Subcutaneous abdominal adipose tissue (tissue), 5 donors: ENCODE measurements around the gene TMTC2.

Experiments
- H3K27ac ChIP-seq: one replicate; pipeline ENCODE4 v1.7.0; 2013; ENCODE audit warnings: low read depth, mild to moderate bottlenecking, inconsistent platforms, low read length, moderate library complexity
- H3K27me3 ChIP-seq, 5 donors: one replicate each; pipeline ENCODE4 v1.7.0; 2013; ENCODE audit warnings: low read length in 5 of 5, inconsistent platforms in 1 of 5; ENCODE audit not compliant: control insufficient read depth in 5 of 5, insufficient read depth in 4 of 5
- H3K36me3 ChIP-seq, 5 donors: one replicate each; pipeline ENCODE4 v1.7.0; 2013; ENCODE audit warnings: low read length in 5 of 5; ENCODE audit not compliant: control insufficient read depth in 5 of 5, insufficient read depth in 5 of 5
- H3K4me1 ChIP-seq, 5 donors: one replicate each; pipeline ENCODE4 v1.7.0; 2013; ENCODE audit warnings: low read length in 5 of 5, mild to moderate bottlenecking in 3 of 5, moderate library complexity in 1 of 5; ENCODE audit not compliant: control insufficient read depth in 5 of 5, insufficient read depth in 5 of 5
- H3K4me3 ChIP-seq, 5 donors: one replicate each; pipeline ENCODE4 v1.7.0; 2013; ENCODE audit warnings: low read length in 5 of 5, low read depth in 1 of 5
- H3K9ac ChIP-seq, 5 donors: one replicate each; pipeline ENCODE4 v1.7.0; 2013; ENCODE audit warnings: low read length in 5 of 5, mild to moderate bottlenecking in 4 of 5, moderate library complexity in 3 of 5
- H3K9me3 ChIP-seq, 5 donors: one replicate each; pipeline ENCODE4 v1.7.0; 2013; ENCODE audit warnings: low read length in 5 of 5; ENCODE audit not compliant: control insufficient read depth in 5 of 5
- donor health status: healthy.
- donor health status: healthy.
- donor health status: healthy.
- donor health status: healthy.
- donor health status: healthy.

Gene TMTC2

DNA sequence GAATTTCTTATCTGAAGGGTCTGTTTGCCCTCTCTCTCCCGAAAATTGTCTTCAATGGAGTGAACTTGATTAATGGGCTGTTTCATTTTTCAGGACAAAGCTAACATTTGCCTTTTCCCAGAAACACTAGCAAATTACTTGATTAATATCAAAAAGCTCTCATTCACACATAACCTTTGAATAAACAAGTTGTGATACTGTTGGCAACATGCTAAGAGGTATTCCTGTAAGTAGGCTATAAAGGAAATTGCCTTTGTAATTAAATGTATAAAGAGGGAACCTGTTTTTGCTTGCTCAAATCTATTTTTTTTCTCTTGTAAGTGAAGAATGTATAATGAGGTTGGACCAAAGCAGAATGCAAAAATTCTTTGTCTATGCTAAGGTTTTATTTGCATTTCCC lies 457.2 kb downstream of the TMTC2 start:
- H3K4me1 ChIP-seq = no peaks in the 10 kb centered on the region
- H3K4me3 ChIP-seq = no peak overlapping the region
- no peaks in the 10 kb centered on the region for H3K27me3 ChIP-seq
- no peak overlapping the region for H3K9ac ChIP-seq
- H3K36me3 ChIP-seq = no peaks in the 10 kb centered on the region
- peaks cover 0 to 6% (median 2%) of the 10 kb centered on the region in 5 donors for H3K9me3 ChIP-seq
- H3K27ac ChIP-seq = no peak overlapping the region

DNA sequence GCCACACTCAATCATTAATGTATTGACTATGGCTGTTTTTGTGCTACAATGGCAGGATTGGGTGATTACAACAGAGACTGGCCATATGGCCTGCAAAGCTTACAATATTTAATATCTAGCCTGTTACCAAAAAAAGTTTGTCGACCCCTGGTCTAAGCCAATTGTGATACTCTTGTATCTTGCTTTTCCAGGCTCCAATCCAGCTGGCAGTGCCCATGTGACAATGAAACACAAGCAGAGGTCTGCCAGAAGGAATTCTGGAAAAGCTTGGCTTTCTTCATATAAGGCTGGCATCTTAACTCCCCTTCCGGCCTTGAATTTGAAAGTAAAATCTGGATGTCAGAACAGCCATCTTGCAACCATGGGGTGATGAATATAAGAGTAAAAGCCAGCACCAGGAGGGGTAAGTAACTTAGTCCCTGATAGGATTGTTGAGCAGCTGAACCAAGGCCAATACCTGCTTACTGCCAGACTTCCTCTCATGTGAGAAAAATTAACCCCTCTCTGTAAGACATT lies 458.7 kb downstream of the TMTC2 start:
- Histone ChIP-seq H3K9ac (no peak overlapping the region), H3K9me3 (peaks cover 0 to under 1% (median 0%) of the 10 kb centered on the region in 5 donors), H3K27me3 (no peaks in the 10 kb centered on the region), H3K36me3 (no peaks in the 10 kb centered on the region), H3K4me1 (no peaks in the 10 kb centered on the region), H3K27ac (no peak overlapping the region), H3K4me3 (no peak overlapping the region)

DNA sequence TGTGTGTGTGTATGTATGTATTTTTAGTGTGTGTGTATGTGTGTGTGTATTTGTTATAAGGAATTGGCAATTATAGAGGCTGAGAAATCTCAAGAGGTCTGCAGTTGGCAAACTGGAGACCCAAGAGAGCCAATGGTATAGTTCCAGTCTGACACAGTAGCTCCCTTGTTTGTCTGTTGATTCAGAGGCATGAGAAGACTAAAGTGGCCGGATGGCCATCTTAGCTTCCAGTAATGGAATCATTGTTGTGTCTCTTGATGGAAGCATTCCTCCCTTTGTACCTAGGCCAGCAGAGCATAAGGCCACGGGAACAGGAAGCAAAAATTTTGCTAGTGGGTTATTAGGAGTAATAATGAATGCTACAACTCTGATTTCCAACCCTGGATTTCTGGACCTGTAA lies 460.6 kb downstream of the TMTC2 start:
- Histone ChIP-seq H3K9ac (no peak overlapping the region), H3K27ac (no peak overlapping the region), H3K36me3 (no peaks in the 10 kb centered on the region), H3K4me3 (no peak overlapping the region), H3K27me3 (no peaks in the 10 kb centered on the region), H3K9me3 (no peaks in the 10 kb centered on the region), H3K4me1 (no peaks in the 10 kb centered on the region)

DNA sequence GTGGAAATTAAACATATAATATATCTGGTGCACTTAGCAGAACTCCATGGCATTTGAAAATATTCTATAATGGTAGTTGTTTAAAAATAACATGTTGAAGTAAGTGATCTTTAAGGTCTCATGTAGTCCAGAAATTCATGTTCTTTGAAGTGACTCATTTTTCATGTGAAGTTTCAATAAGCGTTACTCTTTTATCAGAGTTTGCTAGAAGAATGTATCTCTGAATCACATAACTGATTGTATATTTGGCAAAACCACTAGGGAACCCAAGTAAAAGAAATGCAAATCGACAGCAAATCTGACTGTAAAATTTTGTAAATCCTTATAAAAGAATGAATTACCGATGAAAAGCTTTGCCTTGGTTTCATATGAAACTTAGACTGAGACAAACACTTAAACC lies 463.3 kb downstream of the TMTC2 start:
- no peak overlapping the region for H3K27ac ChIP-seq
- H3K27me3 ChIP-seq = no peaks in the 10 kb centered on the region
- H3K4me3 ChIP-seq = no peak overlapping the region

DNA sequence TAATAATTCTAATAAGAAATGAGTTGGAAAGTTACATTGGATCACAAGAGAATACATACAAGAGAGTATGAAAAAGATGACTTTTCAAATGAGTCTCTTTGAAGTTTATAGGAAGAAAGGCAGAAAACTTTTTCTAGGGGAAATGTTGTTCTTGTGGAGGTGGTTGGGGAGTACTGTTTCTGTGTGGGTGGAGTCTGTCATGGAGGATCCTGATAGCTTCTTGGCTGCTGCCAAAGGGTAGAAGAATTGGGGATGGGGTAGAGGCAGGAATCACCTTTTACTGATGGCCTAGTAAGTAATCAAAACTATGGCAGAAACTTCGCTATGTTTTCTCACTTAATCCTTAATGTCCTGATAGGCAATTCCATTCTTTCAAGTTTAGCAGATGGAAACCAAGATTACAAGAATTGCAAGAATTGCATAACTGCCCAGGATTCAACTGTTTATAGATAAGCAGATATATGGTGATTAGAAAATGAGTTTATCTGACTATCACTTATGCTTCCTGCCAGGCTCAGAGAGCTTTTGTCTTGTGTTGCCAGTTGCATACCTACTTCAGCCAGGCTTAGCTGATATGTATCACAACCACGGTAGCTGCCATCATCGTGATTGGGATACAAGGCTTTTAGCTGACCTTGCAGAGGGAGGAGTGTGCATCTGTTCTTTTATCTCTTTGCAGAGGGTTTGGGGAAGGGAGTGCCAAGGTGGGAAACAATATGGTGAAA lies 463.9 kb downstream of the TMTC2 start:
- H3K9me3 ChIP-seq = no peaks in the 10 kb centered on the region
- H3K4me1 ChIP-seq = no peaks in the 10 kb centered on the region
- no peak overlapping the region for H3K4me3 ChIP-seq
- H3K27ac ChIP-seq = no peak overlapping the region
- no peak overlapping the region for H3K9ac ChIP-seq
- no peaks in the 10 kb centered on the region for H3K27me3 ChIP-seq
- H3K36me3 ChIP-seq = no peaks in the 10 kb centered on the region

More for the DNA sequence above, 463.3 kb downstream of the TMTC2 start:
- Histone ChIP-seq H3K36me3 (no peaks in the 10 kb centered on the region), H3K4me1 (no peaks in the 10 kb centered on the region), H3K9ac (no peak overlapping the region), H3K9me3 (no peaks in the 10 kb centered on the region)

DNA sequence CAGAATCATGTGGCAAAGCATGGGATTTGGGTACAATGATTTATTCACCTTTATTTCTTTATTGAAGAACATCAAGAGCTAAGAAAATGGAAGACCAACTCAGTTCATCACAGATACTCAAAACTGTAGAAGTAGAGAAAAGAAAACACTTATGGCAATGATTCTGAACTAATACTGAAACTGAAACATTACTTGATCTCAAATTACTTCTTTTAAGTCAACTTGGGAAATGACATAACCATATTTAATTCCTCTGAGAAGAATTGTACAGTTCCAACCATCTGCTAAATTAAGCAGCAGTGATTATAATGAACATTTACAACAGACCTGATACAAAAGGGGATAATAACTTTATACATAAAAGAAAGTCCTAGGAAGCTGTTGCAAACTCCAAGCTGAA lies 466.5 kb downstream of the TMTC2 start:
- H3K27me3 ChIP-seq = no peaks in the 10 kb centered on the region
- no peak overlapping the region for H3K9ac ChIP-seq
- H3K4me1 ChIP-seq = no peaks in the 10 kb centered on the region

DNA sequence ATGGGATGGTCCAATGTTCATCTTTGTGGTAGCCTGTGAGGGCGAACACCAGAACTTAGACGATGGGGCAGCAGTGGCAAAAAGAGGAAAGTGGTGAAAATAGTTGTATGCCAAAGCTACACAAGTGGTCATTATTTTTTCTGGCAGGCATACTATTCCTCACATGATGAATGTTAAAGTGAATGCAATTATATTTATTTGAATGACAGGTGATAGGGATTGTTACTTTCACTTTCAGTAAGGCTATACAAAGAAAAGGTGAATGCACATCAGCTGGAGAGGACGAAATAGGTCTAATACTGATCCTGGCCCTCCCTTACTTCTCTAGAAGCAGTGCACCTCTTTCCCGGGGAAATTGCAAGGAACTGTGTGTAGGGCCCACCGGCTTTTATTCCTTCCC lies 470.1 kb downstream of the TMTC2 start:
- no peak overlapping the region for H3K9ac ChIP-seq
- H3K4me3 ChIP-seq = no peak overlapping the region
- no peaks in the 10 kb centered on the region for H3K9me3 ChIP-seq

More for the DNA sequence above, 466.5 kb downstream of the TMTC2 start:
- Histone ChIP-seq H3K9me3 (no peaks in the 10 kb centered on the region), H3K27ac (no peak overlapping the region), H3K36me3 (no peaks in the 10 kb centered on the region), H3K4me3 (no peak overlapping the region)

DNA sequence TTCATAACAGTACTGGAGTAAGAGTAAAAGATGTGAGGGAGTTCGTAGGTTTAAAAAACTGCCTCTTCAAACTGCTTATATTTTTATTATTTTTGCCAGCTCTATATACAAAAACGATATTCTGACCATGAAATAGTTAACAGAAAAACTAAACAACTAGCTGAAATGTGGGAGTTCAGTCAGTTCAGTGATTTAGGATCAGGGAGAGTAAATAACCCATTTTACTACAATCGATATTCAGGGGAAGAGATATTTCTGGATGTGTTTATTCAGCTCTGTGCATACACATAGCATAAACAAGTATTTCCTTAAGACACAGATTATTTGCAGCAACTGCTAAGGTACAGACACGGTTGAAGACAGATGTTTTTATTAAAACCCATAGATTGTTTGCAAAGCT lies 470.9 kb downstream of the TMTC2 start:
- H3K4me3 ChIP-seq = no peak overlapping the region
- H3K27ac ChIP-seq = no peak overlapping the region
- no peaks in the 10 kb centered on the region for H3K9me3 ChIP-seq
- no peak overlapping the region for H3K9ac ChIP-seq
- H3K27me3 ChIP-seq = no peaks in the 10 kb centered on the region
- H3K36me3 ChIP-seq = no peaks in the 10 kb centered on the region
- peaks cover 0 to 5% (median 0%) of the 10 kb centered on the region in 5 donors for H3K4me1 ChIP-seq

More for the DNA sequence above, 470.1 kb downstream of the TMTC2 start:
- H3K27ac ChIP-seq = no peak overlapping the region
- peaks cover 0 to 5% (median 0%) of the 10 kb centered on the region in 5 donors for H3K4me1 ChIP-seq
- no peaks in the 10 kb centered on the region for H3K36me3 ChIP-seq
- no peaks in the 10 kb centered on the region for H3K27me3 ChIP-seq

DNA sequence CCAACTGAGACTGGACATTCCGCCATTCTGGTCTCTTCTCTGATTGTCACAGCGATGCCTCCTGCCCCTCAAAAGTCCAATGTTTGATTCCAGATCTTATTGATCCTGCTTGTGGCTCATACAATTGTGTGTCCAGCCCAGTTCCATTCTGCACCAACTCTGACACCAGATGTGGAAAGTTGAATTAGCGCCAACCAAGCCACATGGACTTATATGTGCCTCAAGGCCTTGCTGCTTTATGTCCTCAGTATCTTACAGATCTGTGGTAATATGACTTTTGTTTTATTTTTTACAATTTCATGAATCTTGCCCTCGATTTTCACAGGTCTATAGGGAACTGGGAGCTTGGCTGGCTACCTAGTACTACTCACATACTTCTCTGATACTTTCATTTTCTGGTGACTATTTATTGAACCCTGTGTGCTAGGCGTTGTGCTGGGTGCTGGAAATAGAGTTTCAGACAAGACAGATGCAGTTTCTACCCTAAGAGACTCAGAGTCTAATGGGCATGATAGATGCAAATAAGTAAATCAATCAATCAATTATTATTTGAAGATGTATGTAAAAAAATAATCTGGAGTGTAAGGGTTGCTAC lies 472.0 kb downstream of the TMTC2 start:
- no peaks in the 10 kb centered on the region for H3K27me3 ChIP-seq
- H3K36me3 ChIP-seq = no peaks in the 10 kb centered on the region
- no peaks in the 10 kb centered on the region for H3K9me3 ChIP-seq
- H3K9ac ChIP-seq = no peak overlapping the region
- H3K4me1 ChIP-seq = peaks cover 0 to 5% (median 0%) of the 10 kb centered on the region in 5 donors
- H3K27ac ChIP-seq = no peak overlapping the region
- no peak overlapping the region for H3K4me3 ChIP-seq

DNA sequence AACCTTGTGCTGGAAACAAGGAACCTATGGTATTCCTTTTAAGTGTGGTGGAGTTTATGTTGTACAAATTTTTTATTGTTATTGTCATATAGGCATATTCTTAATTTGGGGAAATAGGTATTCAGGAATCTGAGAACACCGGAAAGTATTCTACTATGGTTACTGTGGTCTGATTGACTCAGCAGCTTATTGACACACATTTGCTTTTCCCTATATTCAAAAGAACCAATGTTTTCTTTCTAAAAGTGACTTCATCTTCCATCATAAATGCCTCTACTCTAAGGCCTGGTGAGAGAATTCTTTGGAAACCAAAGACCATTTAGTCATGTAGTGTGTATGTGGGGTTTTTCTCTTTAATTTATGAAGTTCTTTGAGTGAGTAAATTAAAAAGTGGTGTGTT lies 474.8 kb downstream of the TMTC2 start:
- H3K9ac ChIP-seq = no peak overlapping the region
- no peak overlapping the region for H3K4me3 ChIP-seq
- H3K36me3 ChIP-seq = no peaks in the 10 kb centered on the region
- peaks cover 0 to 5% (median 0%) of the 10 kb centered on the region in 5 donors for H3K4me1 ChIP-seq
- no peak overlapping the region for H3K27ac ChIP-seq
- H3K27me3 ChIP-seq = no peaks in the 10 kb centered on the region
- no peaks in the 10 kb centered on the region for H3K9me3 ChIP-seq
